Measurements from ENCODE around the gene SUSD1.

SUSD1 gene

DNA sequence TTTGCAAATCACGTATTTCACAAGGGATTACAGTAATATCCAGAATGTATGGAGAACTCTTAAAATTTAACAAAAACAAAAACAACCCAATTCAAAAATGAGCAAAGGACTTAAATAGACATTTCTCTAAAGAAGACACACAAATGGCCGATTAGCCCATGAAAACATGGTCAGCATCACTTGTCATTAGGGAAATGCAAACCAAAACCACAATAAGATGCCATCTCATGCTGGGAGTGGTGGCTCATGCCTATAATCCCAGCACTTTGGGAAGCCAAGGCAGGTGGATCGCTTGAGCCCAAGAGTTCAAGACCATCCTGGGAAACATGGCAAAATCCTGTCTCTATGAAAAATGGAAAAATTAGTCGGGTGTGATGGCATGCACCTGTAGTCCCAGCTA lies 120.2 kb downstream of the SUSD1 start:
- no peak overlapping the region for H3K27ac ChIP-seq
- no peaks in the 10 kb centered on the region for H3K36me3 ChIP-seq (ENCODE audit: insufficient read depth, low read length)
- no peaks in the 10 kb centered on the region for H3K9me3 ChIP-seq (ENCODE audit: low read depth, low read length)
- H3K4me3 ChIP-seq, result no peak overlapping the region
- no peak for DNase-seq (ENCODE audit: low read depth, low spot score)
- TF ChIP-seq POLR2AphosphoS5 (IDR thresholded peaks at IDR 0.05; ENCODE audit: borderline replicate concordance, low read depth, low read length) (no peak), EZH2 (IDR thresholded peaks at IDR 0.05) (no peak), FOXP2 (optimal IDR thresholded peaks at IDR 0.05; ENCODE audit: control extremely low read depth, extremely low read length, insufficient read depth) (no peak)
- no peak overlapping the region for H3K9ac ChIP-seq (ENCODE audit: insufficient read length)

DNA sequence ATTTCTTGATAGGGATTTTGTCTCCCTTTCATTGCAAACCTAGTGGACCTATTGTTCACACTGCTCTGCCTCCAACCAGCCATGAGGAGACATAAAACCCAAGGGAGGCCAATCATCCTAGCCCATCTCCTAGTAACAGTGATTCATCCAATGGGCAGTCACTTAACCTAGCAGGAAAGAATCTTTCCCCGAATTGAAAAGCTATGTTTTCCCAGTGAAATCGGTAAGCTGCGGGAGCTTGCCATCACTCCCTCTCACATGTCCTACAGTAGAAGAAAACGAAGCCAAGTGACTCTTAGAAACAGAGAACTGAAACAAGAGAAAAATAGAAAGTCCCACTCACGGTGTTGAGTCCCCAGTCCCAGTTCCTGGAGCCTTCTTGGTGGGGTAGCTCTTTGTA lies 123.3 kb downstream of the SUSD1 start:
- TF ChIP-seq FOXP2 (optimal IDR thresholded peaks at IDR 0.05; ENCODE audit: control extremely low read depth, extremely low read length, insufficient read depth) (no peak), POLR2AphosphoS5 (IDR thresholded peaks at IDR 0.05; ENCODE audit: borderline replicate concordance, low read depth, low read length) (no peak), EZH2 (IDR thresholded peaks at IDR 0.05) (no peak)
- Histone ChIP-seq H3K9ac (ENCODE audit: insufficient read length) (no peak overlapping the region), H3K36me3 (ENCODE audit: insufficient read depth, low read length) (no peaks in the 10 kb centered on the region), H3K27ac (no peak overlapping the region), H3K9me3 (ENCODE audit: low read depth, low read length) (no peaks in the 10 kb centered on the region), H3K4me3 (no peak overlapping the region)
- no peak for DNase-seq (ENCODE audit: low read depth, low spot score)

DNA sequence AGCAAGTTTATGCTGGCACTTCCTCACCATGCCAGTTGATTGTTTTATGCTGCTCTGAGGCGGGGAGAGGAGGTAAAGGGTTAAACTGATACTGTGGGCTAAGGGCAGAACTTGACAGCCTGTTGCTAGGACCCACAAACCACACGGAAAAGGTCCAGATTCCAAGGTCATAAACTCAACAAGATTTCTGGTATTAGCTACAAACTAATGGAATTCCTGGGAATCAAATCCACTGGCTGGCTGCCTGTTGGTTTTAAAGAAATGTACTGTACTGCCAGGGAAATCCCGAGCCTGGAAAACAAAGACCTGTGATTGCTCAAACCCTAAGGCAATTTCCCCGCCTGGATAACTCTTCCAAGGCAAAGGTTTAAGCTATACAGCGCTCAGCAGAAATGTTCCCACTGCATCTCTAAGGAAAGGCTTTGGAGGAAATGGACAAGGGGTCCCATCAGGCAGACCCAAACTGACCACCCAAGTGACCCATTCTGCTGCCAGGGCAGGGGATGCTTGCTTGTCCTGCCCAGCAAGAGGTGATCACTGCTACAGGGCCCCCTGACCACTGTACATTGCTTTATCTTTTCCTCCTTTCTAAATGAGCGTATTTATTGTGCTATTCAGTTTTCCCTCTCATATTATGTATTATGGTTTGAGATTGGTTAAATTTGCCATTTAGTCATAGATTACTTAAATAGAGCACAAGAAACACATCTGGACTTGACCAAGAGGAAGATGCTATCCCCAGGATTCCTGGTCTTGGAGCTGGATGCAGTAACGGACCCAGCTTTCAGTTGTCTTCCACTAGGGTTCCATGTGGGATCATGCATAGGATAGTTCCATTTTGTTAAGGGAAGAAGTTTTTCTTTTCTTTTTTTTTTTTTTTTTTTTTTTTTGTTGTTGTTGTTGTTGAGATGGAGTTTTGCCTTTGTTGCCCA lies 124.3 kb downstream of the SUSD1 start:
- TF ChIP-seq EZH2 (IDR thresholded peaks at IDR 0.05) (no peak), FOXP2 (optimal IDR thresholded peaks at IDR 0.05; ENCODE audit: control extremely low read depth, extremely low read length, insufficient read depth) (no peak), POLR2AphosphoS5 (IDR thresholded peaks at IDR 0.05; ENCODE audit: borderline replicate concordance, low read depth, low read length) (no peak)
- no peak overlapping the region for H3K27ac ChIP-seq

DNA sequence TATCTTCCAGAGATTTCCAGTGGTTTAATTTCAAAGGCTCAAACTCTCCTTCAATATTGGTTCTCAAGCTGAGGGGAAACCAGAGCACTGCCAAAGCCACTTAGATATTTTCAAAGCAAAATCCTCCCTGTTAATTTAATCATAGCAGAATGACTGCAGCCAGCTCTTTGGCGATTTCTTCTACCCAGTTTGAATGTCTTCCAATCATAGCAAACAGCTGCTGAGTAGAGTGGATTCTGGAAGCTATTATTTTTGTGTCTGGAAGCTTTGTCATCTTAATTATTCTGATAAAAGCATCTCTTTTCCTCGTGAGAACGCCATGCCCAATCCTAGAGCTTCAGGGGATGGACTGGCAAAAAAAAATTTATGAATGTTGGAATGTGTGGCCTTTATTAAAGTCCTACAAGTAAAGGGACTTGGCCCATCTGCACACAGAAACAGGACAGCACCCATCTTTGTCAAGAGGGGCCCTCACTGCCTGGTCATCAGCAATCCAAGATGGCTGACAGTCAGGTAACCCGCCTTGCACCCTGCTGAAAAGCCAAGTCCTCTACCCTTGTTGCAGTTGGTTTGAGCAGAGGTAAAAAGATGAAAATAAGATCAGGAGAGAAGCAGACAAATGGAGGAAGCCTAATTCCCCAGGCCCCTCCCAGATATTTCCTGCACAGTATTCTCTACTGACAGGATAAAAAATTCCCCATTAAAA lies 125.1 kb downstream of the SUSD1 start:
- TF ChIP-seq EZH2 (IDR thresholded peaks at IDR 0.05), result no peak
- no peak for TF ChIP-seq POLR2AphosphoS5 (IDR thresholded peaks at IDR 0.05; ENCODE audit: borderline replicate concordance, low read depth, low read length)
- no peak for TF ChIP-seq FOXP2 (optimal IDR thresholded peaks at IDR 0.05; ENCODE audit: control extremely low read depth, extremely low read length, insufficient read depth)
- Histone ChIP-seq H3K36me3 (ENCODE audit: insufficient read depth, low read length) (no peaks in the 10 kb centered on the region), H3K4me3 (no peak overlapping the region), H3K9ac (ENCODE audit: insufficient read length) (no peak overlapping the region), H3K27ac (no peak overlapping the region), H3K9me3 (ENCODE audit: low read depth, low read length) (no peaks in the 10 kb centered on the region)
- no peak for DNase-seq (ENCODE audit: low read depth, low spot score)

More for the DNA sequence above, 124.3 kb downstream of the SUSD1 start:
- Histone ChIP-seq H3K9me3 (ENCODE audit: low read depth, low read length) (no peaks in the 10 kb centered on the region), H3K9ac (ENCODE audit: insufficient read length) (no peak overlapping the region), H3K36me3 (ENCODE audit: insufficient read depth, low read length) (no peaks in the 10 kb centered on the region), H3K4me3 (no peak overlapping the region)
- no peak for DNase-seq (ENCODE audit: low read depth, low spot score)

DNA sequence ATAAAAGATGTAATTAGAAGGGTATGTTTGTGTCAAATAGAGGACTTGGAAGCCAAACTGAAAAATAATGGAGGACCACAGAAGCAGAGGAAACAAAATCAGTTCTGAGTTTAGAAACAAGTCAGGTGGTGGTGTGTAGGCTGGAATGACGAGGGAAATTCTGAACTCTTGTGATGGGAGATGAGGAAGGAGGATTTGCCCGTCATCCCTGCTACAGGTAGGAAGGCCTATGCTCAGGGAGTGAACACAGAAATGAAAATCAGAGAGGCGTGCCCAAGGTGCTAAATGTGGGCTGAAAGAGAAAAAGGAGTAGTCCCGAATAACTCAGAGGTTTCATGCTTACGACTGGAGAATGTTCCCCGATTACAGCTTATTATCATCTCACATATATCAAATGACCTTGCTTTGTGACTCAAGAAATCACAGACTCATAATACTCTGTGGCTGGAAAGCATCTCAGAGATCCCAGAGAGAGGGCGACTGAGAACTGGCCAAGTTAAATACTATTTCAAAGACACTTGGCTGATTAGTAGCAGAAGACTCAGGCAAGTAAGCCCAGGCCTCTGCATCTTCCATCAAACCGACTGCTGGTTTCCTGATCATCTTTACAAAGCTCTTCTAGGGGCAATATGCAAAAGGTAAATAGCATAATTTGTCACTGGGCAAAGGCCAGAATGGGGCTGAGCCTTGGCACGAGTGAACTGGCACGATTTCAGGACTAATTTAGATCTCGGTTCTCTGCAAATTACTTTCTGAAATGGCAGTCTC lies 126.0 kb downstream of the SUSD1 start:
- Histone ChIP-seq H3K4me3 (no peak overlapping the region), H3K9me3 (ENCODE audit: low read depth, low read length) (no peaks in the 10 kb centered on the region), H3K9ac (ENCODE audit: insufficient read length) (no peak overlapping the region), H3K36me3 (ENCODE audit: insufficient read depth, low read length) (no peaks in the 10 kb centered on the region), H3K27ac (no peak overlapping the region)
- no peak for DNase-seq (ENCODE audit: low read depth, low spot score)
- TF ChIP-seq FOXP2 (optimal IDR thresholded peaks at IDR 0.05; ENCODE audit: control extremely low read depth, extremely low read length, insufficient read depth), result no peak
- no peak for TF ChIP-seq POLR2AphosphoS5 (IDR thresholded peaks at IDR 0.05; ENCODE audit: borderline replicate concordance, low read depth, low read length)
- no peak for TF ChIP-seq EZH2 (IDR thresholded peaks at IDR 0.05)

DNA sequence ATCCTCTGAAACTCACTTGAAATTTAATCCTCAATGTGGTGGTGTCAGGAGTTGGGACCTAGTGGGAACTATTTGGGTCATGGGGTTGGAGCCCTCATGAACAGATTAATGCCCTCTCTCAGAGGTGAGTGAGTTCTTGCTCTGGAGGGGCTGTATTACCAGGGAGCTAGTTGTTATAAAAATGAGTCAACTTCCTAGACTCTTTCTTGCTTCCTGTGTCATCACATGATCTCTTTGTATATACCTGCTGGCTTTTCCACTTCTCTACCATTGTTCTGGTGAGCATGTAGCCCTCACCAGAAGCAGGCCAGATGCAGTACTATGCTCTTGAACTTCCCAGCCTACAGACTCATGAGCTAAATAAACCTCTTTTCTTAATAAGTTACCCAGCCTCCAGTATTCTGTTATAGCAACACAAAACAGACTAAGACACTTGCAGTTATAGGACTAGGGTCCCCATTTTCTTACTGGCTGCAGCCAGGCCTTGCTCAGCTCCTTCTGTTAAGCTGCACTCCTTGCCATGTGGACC lies 127.5 kb downstream of the SUSD1 start:
- H3K9ac ChIP-seq (ENCODE audit: insufficient read length), result no peak overlapping the region
- H3K9me3 ChIP-seq (ENCODE audit: low read depth, low read length), result no peaks in the 10 kb centered on the region
- H3K27ac ChIP-seq, result no peak overlapping the region
- no peak for TF ChIP-seq FOXP2 (optimal IDR thresholded peaks at IDR 0.05; ENCODE audit: control extremely low read depth, extremely low read length, insufficient read depth)
- no peaks in the 10 kb centered on the region for H3K36me3 ChIP-seq (ENCODE audit: insufficient read depth, low read length)
- no peak overlapping the region for H3K4me3 ChIP-seq
- DNase-seq (ENCODE audit: low read depth, low spot score), result no peak

DNA sequence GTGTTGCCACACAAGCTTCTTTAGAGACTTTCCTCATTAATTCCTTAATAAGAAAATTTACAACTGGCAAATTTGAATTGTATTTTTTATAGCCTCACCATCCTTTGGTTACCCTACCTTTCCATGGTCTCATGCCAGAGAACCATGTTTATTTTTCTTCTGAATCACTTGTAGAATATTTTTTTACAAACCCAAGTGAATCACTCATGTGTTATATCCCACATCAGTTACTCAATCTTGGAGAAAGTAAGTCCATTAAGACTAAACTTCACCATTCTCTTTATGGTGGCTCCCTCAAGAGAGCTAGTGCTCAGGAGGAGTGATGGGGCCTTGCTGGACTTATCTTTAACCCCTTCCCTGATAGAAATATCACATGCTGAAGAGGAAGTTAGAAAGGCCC lies 128.9 kb downstream of the SUSD1 start:
- H3K9ac ChIP-seq (ENCODE audit: insufficient read length), result no peak overlapping the region
- no peak for DNase-seq (ENCODE audit: low read depth, low spot score)
- H3K4me3 ChIP-seq, result no peak overlapping the region
- no peak overlapping the region for H3K27ac ChIP-seq
- TF ChIP-seq FOXP2 (optimal IDR thresholded peaks at IDR 0.05; ENCODE audit: control extremely low read depth, extremely low read length, insufficient read depth) (no peak), POLR2AphosphoS5 (IDR thresholded peaks at IDR 0.05; ENCODE audit: borderline replicate concordance, low read depth, low read length) (no peak), EZH2 (IDR thresholded peaks at IDR 0.05) (no peak)
- no peaks in the 10 kb centered on the region for H3K36me3 ChIP-seq (ENCODE audit: insufficient read depth, low read length)
- H3K9me3 ChIP-seq (ENCODE audit: low read depth, low read length), result no peaks in the 10 kb centered on the region

DNA sequence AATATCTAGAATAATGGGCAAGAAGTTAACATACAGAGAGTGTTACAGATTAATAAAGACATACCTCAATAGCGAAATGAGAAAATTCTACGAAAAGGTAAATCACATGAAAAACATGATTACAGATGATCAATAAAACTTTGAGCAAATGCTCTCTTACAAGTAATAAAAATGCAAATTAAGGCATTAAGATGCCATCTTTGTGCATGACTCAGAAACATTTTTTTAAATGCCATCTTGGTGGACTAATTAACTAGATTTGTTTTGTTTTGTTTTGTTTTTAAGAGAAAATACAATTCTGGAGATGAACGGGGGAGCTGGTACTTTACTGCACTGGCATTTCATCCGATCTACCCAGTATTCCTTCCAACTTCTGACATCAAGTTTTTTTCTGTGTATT lies 130.2 kb downstream of the SUSD1 start:
- no peak overlapping the region for H3K9ac ChIP-seq (ENCODE audit: insufficient read length)
- H3K36me3 ChIP-seq (ENCODE audit: insufficient read depth, low read length), result no peaks in the 10 kb centered on the region
- no peak overlapping the region for H3K4me3 ChIP-seq
- no peaks in the 10 kb centered on the region for H3K9me3 ChIP-seq (ENCODE audit: low read depth, low read length)
- H3K27ac ChIP-seq, result no peak overlapping the region
- DNase-seq (ENCODE audit: low read depth, low spot score), result no peak
- TF ChIP-seq EZH2 (IDR thresholded peaks at IDR 0.05) (no peak), FOXP2 (optimal IDR thresholded peaks at IDR 0.05; ENCODE audit: control extremely low read depth, extremely low read length, insufficient read depth) (no peak), POLR2AphosphoS5 (IDR thresholded peaks at IDR 0.05; ENCODE audit: borderline replicate concordance, low read depth, low read length) (no peak)
